Measurements from ENCODE around the gene LPP.

The LPP gene

GRCh38 chr3:188482929-188483328, 329.0 kb downstream of the LPP start:
- DNase-seq, result no peak
- no peaks in the 10 kb centered on the region for H3K9me3 ChIP-seq (ENCODE audit: control insufficient read depth, low read length)

GRCh38 chr3:188486126-188486525, 332.2 kb downstream of the LPP start:
- Histone ChIP-seq H3K4me3 (ENCODE audit: insufficient read depth, low read depth, low read length, poor library complexity, severe bottlenecking) (no peak overlapping the region), H3K9me3 (ENCODE audit: control insufficient read depth, low read length) (no peaks in the 10 kb centered on the region), H3K27me3 (replicated peaks; ENCODE audit: control insufficient read depth, insufficient read depth, low read length, poor library complexity, severe bottlenecking) (no peaks in the 10 kb centered on the region), H3K27ac (ENCODE audit: insufficient read depth, low read length, poor library complexity, severe bottlenecking) (no peak overlapping the region), H3K36me3 (ENCODE audit: control insufficient read depth, insufficient read depth, low read length) (peaks cover 12% of the 10 kb centered on the region), H3K4me1 (ENCODE audit: control insufficient read depth, insufficient read depth, low read length, poor library complexity, severe bottlenecking) (no peaks in the 10 kb centered on the region)
- no peak for DNase-seq

More at GRCh38 chr3:188482929-188483328, 329.0 kb downstream of the LPP start:
- peaks cover 12% of the 10 kb centered on the region for H3K36me3 ChIP-seq (ENCODE audit: control insufficient read depth, insufficient read depth, low read length)
- no peak overlapping the region for H3K4me3 ChIP-seq (ENCODE audit: insufficient read depth, low read depth, low read length, poor library complexity, severe bottlenecking)
- H3K27ac ChIP-seq (ENCODE audit: insufficient read depth, low read length, poor library complexity, severe bottlenecking), result no peak overlapping the region
- no peaks in the 10 kb centered on the region for H3K4me1 ChIP-seq (ENCODE audit: control insufficient read depth, insufficient read depth, low read length, poor library complexity, severe bottlenecking)
- H3K27me3 ChIP-seq (replicated peaks; ENCODE audit: control insufficient read depth, insufficient read depth, low read length, poor library complexity, severe bottlenecking), result no peaks in the 10 kb centered on the region

GRCh38 chr3:188486952-188487351, 333.0 kb downstream of the LPP start:
- H3K4me3 ChIP-seq (ENCODE audit: insufficient read depth, low read depth, low read length, poor library complexity, severe bottlenecking), result no peak overlapping the region
- H3K27me3 ChIP-seq (replicated peaks; ENCODE audit: control insufficient read depth, insufficient read depth, low read length, poor library complexity, severe bottlenecking), result no peaks in the 10 kb centered on the region
- H3K36me3 ChIP-seq (ENCODE audit: control insufficient read depth, insufficient read depth, low read length), result peaks cover 12% of the 10 kb centered on the region
- H3K9me3 ChIP-seq (ENCODE audit: control insufficient read depth, low read length), result no peaks in the 10 kb centered on the region
- DNase-seq, result no peak
- H3K27ac ChIP-seq (ENCODE audit: insufficient read depth, low read length, poor library complexity, severe bottlenecking), result no peak overlapping the region
- H3K4me1 ChIP-seq (ENCODE audit: control insufficient read depth, insufficient read depth, low read length, poor library complexity, severe bottlenecking), result no peaks in the 10 kb centered on the region

GRCh38 chr3:188487652-188488051, 333.7 kb downstream of the LPP start:
- no peaks in the 10 kb centered on the region for H3K9me3 ChIP-seq (ENCODE audit: control insufficient read depth, low read length)

GRCh38 chr3:188488801-188489200, 334.8 kb downstream of the LPP start:
- H3K27ac ChIP-seq (ENCODE audit: insufficient read depth, low read length, poor library complexity, severe bottlenecking), result no peak overlapping the region
- H3K9me3 ChIP-seq (ENCODE audit: control insufficient read depth, low read length), result no peaks in the 10 kb centered on the region
- H3K36me3 ChIP-seq (ENCODE audit: control insufficient read depth, insufficient read depth, low read length), result peaks cover 12% of the 10 kb centered on the region

More at GRCh38 chr3:188487652-188488051, 333.7 kb downstream of the LPP start:
- no peak overlapping the region for H3K4me3 ChIP-seq (ENCODE audit: insufficient read depth, low read depth, low read length, poor library complexity, severe bottlenecking)
- H3K27me3 ChIP-seq (replicated peaks; ENCODE audit: control insufficient read depth, insufficient read depth, low read length, poor library complexity, severe bottlenecking), result no peaks in the 10 kb centered on the region
- H3K36me3 ChIP-seq (ENCODE audit: control insufficient read depth, insufficient read depth, low read length), result peaks cover 12% of the 10 kb centered on the region
- no peak for DNase-seq
- H3K27ac ChIP-seq (ENCODE audit: insufficient read depth, low read length, poor library complexity, severe bottlenecking), result no peak overlapping the region
- H3K4me1 ChIP-seq (ENCODE audit: control insufficient read depth, insufficient read depth, low read length, poor library complexity, severe bottlenecking), result no peaks in the 10 kb centered on the region

GRCh38 chr3:188489639-188490405, 335.9 kb downstream of the LPP start:
- Histone ChIP-seq H3K9me3 (ENCODE audit: control insufficient read depth, low read length) (no peaks in the 10 kb centered on the region), H3K27ac (ENCODE audit: insufficient read depth, low read length, poor library complexity, severe bottlenecking) (no peak overlapping the region), H3K27me3 (replicated peaks; ENCODE audit: control insufficient read depth, insufficient read depth, low read length, poor library complexity, severe bottlenecking) (no peaks in the 10 kb centered on the region), H3K4me3 (ENCODE audit: insufficient read depth, low read depth, low read length, poor library complexity, severe bottlenecking) (no peak overlapping the region), H3K36me3 (ENCODE audit: control insufficient read depth, insufficient read depth, low read length) (peaks cover 3% of the 10 kb centered on the region), H3K4me1 (ENCODE audit: control insufficient read depth, insufficient read depth, low read length, poor library complexity, severe bottlenecking) (no peaks in the 10 kb centered on the region)
- no peak for DNase-seq

More at GRCh38 chr3:188488801-188489200, 334.8 kb downstream of the LPP start:
- H3K4me1 ChIP-seq (ENCODE audit: control insufficient read depth, insufficient read depth, low read length, poor library complexity, severe bottlenecking), result no peaks in the 10 kb centered on the region
- H3K4me3 ChIP-seq (ENCODE audit: insufficient read depth, low read depth, low read length, poor library complexity, severe bottlenecking), result no peak overlapping the region
- DNase-seq, result no peak
- H3K27me3 ChIP-seq (replicated peaks; ENCODE audit: control insufficient read depth, insufficient read depth, low read length, poor library complexity, severe bottlenecking), result no peaks in the 10 kb centered on the region

- H3K4me1 ChIP-seq (ENCODE audit: control insufficient read depth, insufficient read depth, low read length, poor library complexity, severe bottlenecking), result no peaks in the 10 kb centered on the region
- no peaks in the 10 kb centered on the region for H3K9me3 ChIP-seq (ENCODE audit: control insufficient read depth, low read length)
- no peak overlapping the region for H3K4me3 ChIP-seq (ENCODE audit: insufficient read depth, low read depth, low read length, poor library complexity, severe bottlenecking)
- no peaks in the 10 kb centered on the region for H3K27me3 ChIP-seq (replicated peaks; ENCODE audit: control insufficient read depth, insufficient read depth, low read length, poor library complexity, severe bottlenecking)
- no peak for DNase-seq
- no peaks in the 10 kb centered on the region for H3K36me3 ChIP-seq (ENCODE audit: control insufficient read depth, insufficient read depth, low read length)
- no peak overlapping the region for H3K27ac ChIP-seq (ENCODE audit: insufficient read depth, low read length, poor library complexity, severe bottlenecking)
Measured at GRCh38 chr3:188490416-188490815, 336.5 kb downstream of the LPP start.

GRCh38 chr3:188491276-188491687, 337.3 kb downstream of the LPP start:
- no peak overlapping the region for H3K27ac ChIP-seq (ENCODE audit: insufficient read depth, low read length, poor library complexity, severe bottlenecking)
- no peaks in the 10 kb centered on the region for H3K9me3 ChIP-seq (ENCODE audit: control insufficient read depth, low read length)
- no peaks in the 10 kb centered on the region for H3K4me1 ChIP-seq (ENCODE audit: control insufficient read depth, insufficient read depth, low read length, poor library complexity, severe bottlenecking)
- H3K36me3 ChIP-seq (ENCODE audit: control insufficient read depth, insufficient read depth, low read length), result no peaks in the 10 kb centered on the region
- no peaks in the 10 kb centered on the region for H3K27me3 ChIP-seq (replicated peaks; ENCODE audit: control insufficient read depth, insufficient read depth, low read length, poor library complexity, severe bottlenecking)
- no peak overlapping the region for H3K4me3 ChIP-seq (ENCODE audit: insufficient read depth, low read depth, low read length, poor library complexity, severe bottlenecking)
- DNase-seq, result no peak

- no peak for DNase-seq
- Histone ChIP-seq H3K4me3 (ENCODE audit: insufficient read depth, low read depth, low read length, poor library complexity, severe bottlenecking) (no peak overlapping the region), H3K4me1 (ENCODE audit: control insufficient read depth, insufficient read depth, low read length, poor library complexity, severe bottlenecking) (no peaks in the 10 kb centered on the region), H3K27ac (ENCODE audit: insufficient read depth, low read length, poor library complexity, severe bottlenecking) (no peak overlapping the region), H3K27me3 (replicated peaks; ENCODE audit: control insufficient read depth, insufficient read depth, low read length, poor library complexity, severe bottlenecking) (no peaks in the 10 kb centered on the region), H3K9me3 (ENCODE audit: control insufficient read depth, low read length) (no peaks in the 10 kb centered on the region), H3K36me3 (ENCODE audit: control insufficient read depth, insufficient read depth, low read length) (no peaks in the 10 kb centered on the region)
Measured at GRCh38 chr3:188496390-188496789, 342.4 kb downstream of the LPP start.

GRCh38 chr3:188497021-188497420, 343.1 kb downstream of the LPP start:
- no peak overlapping the region for H3K4me3 ChIP-seq (ENCODE audit: insufficient read depth, low read depth, low read length, poor library complexity, severe bottlenecking)
- H3K36me3 ChIP-seq (ENCODE audit: control insufficient read depth, insufficient read depth, low read length), result no peaks in the 10 kb centered on the region
- H3K27ac ChIP-seq (ENCODE audit: insufficient read depth, low read length, poor library complexity, severe bottlenecking), result no peak overlapping the region
- no peak for DNase-seq
- H3K4me1 ChIP-seq (ENCODE audit: control insufficient read depth, insufficient read depth, low read length, poor library complexity, severe bottlenecking), result no peaks in the 10 kb centered on the region
- H3K27me3 ChIP-seq (replicated peaks; ENCODE audit: control insufficient read depth, insufficient read depth, low read length, poor library complexity, severe bottlenecking), result no peaks in the 10 kb centered on the region
- H3K9me3 ChIP-seq (ENCODE audit: control insufficient read depth, low read length), result no peaks in the 10 kb centered on the region
